Ecto neural progenitor cell (in vitro differentiated cells): ENCODE measurements around the gene RAB17.

Source experiments
- DNase-seq: peaks from one replicate; pipeline ENCODE4 v3.0.0-alpha.2; 2018; ENCODE audit warnings: low spot score

RAB17 gene, protein sequence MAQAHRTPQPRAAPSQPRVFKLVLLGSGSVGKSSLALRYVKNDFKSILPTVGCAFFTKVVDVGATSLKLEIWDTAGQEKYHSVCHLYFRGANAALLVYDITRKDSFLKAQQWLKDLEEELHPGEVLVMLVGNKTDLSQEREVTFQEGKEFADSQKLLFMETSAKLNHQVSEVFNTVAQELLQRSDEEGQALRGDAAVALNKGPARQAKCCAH

DNA sequence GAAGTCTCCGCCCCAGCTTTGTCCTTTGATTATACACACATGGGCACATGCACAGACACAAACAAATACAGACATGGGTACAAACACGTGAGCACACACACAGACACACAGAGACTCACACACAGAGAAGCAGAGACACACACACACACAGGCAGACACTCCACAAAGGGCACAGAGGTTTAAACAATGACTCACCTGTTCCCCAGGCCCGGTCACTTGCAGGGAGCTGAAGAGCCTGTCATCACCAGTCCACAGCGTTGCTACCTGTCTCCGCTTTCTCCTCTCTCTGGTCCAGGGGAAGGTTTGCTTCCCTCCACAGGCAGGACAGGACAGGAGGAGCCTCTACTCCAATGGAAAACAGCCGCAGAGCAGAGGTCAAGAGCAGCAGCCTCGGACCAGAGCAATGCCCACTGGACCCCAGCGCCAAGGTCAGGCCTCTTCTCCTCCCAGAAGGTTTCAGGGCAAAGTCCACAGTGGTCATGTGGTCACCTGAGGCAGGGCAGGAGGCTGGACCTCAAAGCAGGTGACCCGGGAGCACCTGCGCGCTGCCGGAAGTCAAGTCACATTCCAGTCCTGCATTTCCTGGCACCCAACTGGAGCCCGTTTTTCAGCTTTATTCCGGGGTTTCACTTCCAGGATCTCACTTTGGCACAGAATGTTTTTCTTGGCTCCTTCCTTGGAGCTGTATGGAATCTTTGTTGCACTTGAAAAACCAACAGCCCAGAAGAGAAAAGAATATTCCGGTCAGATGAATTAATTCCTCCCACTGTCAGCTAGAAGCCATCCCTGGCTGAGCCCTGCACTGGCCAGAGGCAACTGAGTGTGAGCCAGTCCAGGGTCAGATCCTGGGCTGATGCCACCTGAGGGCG, at the start of gene RAB17:
RAB17 (minus strand) TSS at position 463 of the 869 bp plus-strand sequence. CDS start 4,580 bp downstream, outside the sequence.
- DNase-seq = no peak

DNA sequence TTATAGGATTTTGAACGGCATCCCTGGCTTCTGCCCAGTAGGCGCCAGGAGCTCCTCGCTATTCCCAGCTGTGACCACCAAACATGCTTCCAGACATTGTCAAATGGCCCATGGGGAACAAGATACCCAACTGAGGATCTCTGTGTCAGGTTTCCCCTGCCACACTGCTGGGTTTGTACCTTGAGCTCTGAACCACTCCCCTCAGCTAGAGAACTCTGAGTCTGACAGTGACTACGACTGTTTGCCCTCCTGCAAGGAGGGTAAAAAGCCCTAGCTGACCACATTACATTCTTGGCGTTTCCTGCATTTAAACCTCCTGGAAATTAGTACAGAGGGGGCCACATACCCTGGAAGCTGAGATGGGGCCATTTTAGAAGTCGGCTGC, 49.3 kb upstream of the RAB17 start:
- DNase-seq = no peak

DNA sequence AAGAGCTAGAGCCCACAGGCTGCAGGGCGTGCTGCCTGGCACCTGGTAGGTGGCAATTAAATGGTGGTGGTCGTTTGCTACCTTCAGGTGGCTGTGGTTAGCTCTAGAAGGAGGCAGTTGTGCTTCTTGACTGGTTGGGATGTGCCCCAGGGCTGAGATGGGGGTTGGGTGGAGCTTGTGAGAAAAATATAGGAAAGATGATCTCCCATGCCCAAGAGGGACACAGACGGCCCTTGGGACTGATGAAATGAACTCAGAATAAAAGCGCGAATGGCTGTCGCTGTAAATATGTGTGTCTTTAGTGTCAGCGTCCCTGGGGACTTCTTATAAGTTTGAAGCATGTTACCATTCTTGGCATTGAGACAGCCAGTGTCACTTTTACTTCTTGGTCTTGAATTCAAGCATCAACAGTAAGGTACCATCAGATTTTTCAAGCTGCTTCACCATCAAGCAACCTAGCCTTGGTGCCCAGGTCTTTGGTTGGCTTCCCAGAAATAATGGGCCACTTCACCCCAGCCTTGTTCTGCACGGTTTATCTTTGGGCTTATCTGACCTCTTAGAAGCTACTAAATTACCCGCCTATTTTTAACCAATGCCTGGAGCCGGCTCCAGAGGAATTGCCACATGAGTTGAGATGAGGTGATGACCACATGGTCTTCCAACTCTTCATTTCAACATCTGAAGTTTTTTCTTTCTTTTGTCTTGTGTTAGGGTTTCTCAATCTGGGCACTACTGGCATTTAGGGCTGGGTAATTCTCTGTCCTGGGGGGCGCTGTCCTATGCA, 48.7 kb upstream of the RAB17 start:
- DNase-seq = no peak

DNA sequence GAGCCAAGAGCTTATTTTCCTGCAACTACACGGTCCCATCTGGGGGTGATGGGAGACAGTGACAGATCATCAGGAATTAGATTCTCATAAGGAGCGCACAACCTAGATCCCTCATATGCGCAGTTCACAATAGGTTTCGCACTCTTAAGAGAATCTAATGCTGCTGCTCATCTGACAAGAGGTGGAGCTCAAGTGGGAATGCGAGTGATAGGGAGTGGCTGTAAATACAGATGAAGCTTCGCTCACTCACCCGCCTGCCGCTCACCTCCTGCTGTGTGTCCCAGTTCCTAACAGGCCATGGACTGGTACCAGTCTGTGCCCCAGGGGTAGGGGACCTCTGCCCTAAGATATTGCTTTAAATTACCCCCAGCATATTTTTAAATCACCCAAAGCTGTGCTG, 47.6 kb upstream of the RAB17 start:
- no peak for DNase-seq

DNA sequence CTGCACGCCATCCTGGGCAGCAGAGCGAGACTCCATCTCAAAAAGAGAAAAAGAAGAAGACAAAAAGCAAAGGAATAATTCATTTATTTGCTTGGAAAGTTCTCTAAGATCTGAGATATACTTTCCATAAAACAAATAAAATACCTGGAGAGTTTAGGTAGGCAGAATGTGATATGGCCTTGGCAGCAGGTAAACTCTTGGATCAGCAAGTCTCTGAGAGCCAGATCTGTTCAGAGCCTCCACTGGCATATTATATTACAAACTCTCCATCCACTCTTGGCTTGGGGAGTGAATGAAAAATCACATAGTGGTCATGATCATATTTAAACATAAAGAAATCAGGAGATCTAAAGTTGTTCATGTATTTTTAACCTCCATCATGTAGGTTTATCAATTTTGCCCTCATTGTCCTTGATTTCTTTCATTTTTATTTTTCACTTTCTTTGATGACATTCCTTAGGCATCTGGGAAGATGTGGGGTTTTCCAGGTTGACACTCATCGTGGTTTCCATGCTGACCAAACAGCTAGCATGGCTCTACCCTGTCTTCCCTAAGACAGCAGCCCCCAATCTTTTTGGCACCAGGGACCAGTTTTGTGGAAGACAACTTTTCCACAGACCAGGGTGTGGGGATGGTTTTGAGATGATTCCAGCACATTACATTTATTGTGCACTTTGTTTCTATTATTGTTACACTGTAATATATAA, 47.0 kb upstream of the RAB17 start:
- no peak for DNase-seq

DNA sequence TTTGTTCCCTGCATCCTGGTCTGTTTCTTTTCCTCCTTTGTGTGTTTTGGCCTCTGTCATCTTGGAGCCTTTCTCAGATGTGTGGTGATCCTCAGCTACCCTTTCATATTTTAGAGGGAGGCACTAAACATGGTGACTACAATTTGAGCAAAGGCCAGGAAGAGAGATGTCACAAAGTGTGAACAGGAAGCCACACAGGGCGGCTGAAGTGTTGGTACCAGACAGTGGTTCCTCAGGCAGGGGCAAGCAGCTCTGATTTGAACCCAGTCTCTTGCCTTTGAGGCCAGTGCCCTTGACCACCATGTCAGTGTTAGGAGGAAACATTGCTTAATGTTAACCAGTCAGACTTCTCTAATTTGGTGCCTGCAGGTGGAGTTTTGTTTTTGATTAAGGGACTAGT, 46.0 kb upstream of the RAB17 start:
- no peak for DNase-seq

DNA sequence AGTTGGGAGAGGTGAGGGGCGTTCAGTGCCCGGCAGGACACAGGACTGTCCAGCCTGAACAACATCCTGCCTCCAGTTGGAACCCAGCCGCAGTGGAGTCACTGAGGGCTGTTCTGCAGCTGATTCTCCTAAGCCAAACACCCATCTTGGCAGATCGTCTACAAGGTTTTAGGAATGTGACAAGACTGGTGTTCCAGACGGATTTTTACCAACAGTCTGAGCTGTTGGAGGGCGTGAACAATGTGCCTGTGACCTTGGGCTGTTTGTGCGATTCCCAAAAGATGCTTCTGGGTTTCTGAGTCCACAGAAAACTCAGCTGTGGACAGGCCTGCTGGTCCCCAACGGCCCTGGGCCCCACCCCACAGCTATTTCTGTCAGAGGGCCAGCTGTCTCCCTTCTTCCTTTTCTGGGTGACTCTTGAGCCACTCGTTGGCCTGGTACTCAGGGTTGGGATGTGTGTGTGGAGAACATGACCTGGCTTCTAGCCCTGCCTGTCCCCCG, 42.6 kb upstream of the RAB17 start:
- DNase-seq = no peak

DNA sequence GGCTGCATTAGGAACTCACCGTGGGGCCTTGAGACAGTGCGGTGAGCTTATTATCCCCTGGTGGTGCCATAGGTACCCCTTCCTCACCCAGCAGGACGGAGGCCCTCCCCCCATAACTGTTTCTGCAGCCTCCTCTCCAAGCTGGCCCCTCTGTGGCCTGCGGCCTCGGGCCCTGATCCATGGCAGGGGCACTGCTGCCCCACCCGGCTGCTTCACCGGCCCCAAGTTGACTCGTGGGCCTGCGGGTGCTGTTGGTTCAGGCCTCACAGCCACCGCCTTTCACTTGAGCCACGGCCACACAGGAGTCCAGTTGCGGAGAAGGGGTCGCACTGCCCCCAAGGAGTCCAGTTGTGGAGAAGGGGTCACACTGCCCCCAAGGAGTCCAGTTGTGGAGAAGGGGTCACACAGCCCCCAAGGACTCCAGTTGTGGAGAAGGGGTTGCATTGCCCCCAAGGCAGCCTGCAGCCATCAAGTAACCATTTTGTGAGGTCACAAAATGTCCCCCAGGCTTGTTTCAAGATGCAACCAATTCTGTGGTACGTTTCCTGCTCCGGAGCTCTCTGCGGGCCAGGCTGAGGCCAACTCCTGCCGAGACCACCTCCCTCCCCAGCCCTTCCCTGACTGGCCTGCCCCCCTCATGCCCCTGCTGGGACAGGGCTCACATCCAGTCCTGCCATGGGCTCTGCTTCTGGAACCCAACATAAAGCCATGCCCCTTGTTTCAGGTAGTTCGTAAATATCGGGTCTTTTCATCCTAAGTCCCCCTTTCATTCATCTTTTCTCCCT, 41.5 kb upstream of the RAB17 start:
- no peak for DNase-seq

DNA sequence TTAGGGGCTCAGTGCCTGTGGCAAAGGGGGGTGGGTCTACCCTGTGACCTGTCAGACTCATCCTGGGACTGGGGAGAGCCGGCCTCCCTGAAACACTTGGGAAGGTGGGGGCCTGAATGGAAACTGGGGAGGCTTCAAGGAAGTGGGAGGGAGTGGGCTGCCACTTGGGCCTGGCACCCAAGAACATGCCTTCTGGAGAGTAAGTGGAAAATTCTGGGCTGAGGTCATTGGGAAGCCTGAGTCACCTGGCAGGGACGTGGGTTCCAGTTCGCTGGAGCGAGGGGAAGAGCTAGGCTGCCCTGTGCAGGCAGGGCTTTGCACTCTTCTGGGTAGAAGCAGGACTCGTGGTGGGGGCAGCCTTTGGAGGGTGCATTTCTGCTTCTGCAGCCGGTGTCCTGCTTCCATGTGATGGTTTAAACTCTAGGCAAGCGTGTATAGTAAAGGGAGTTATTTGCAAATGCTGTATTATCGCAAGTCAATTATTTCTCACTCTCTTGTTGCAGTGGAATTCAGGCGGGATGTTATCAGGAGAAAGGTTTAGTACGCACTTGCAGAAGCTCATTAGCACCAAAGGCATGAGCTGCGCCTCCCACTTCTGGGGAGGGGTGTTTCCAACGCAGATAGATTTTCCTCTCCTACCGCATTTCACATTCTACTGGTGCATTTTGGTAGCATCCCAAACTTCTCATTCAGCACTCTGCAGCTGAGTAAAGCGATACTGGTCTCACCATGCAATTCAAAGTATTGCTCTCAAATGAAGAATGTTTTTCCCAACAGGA, 40.7 kb upstream of the RAB17 start:
- DNase-seq = no peak

DNA sequence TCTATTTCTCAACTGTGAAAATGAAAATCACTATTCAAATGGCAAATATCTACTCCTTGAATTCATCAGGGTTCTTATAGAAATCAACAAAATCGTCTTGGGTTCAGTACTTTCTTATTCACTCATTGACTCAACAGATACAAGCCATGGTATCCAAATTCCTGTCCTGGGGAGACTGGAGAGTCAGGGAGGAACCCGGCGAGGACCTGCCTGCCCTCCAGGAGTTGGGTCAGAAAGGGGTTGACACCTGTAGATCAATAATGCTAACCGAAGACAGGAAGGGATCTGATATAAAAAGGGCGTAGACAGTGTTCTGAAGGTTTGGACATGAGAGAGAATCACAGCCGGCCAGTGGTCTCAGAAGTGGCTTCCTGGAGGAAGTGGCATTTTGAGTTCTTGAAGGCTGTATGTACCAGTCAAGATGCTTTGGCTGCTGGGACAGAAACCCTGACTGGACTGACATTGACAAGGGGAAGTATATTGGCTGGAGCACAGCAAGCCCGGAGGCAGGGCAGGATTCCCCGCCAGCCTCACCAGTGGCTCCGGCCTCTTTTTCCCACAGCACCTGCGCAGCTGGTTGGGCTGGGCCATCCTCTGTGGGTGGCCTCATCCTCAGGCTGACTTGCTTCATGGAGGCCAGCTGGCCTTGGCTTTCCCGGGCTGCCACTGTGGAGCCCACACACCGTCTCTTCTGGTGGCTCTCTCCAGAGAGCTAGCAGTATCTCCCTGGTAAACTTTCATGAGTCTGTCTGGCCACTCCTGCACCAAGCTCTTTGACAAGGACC, 39.9 kb upstream of the RAB17 start:
- DNase-seq = no peak

DNA sequence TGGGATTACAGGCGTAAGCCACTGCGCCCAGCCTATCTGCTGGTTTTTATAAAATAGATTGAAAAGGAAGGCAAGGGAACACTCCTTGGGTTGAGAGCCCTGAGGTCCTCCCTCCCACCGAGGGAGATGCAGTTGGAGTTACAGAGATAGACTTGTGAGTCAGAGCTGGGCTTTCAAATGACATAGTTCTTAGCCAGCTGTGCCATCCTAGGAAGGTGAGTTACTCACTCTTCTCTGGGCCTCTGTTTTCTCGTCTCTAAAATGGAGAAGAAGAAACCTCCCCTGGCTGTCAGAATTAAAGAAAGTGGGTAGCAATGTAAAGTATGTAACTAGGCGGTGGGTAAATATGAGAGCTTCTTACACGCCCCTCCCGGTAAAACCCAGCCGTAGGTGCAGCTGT, 39.2 kb upstream of the RAB17 start:
- no peak for DNase-seq

DNA sequence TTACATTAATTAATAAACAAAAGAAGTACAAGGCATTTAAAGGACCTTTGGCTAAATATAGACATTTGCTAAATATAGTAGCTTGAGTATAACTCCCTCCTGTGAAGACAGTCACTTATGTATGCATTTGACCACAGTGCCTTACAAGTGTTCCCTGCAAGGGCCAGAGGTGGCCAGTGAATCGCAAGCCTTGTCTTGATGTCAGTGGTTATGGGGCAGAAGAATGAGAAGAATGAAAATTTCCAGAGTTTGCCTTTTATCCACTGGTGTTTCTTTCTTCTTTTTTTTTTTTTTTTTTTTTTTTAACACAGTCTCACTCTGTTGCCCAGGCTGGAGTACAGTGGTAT, 38.6 kb upstream of the RAB17 start:
- DNase-seq = no peak

DNA sequence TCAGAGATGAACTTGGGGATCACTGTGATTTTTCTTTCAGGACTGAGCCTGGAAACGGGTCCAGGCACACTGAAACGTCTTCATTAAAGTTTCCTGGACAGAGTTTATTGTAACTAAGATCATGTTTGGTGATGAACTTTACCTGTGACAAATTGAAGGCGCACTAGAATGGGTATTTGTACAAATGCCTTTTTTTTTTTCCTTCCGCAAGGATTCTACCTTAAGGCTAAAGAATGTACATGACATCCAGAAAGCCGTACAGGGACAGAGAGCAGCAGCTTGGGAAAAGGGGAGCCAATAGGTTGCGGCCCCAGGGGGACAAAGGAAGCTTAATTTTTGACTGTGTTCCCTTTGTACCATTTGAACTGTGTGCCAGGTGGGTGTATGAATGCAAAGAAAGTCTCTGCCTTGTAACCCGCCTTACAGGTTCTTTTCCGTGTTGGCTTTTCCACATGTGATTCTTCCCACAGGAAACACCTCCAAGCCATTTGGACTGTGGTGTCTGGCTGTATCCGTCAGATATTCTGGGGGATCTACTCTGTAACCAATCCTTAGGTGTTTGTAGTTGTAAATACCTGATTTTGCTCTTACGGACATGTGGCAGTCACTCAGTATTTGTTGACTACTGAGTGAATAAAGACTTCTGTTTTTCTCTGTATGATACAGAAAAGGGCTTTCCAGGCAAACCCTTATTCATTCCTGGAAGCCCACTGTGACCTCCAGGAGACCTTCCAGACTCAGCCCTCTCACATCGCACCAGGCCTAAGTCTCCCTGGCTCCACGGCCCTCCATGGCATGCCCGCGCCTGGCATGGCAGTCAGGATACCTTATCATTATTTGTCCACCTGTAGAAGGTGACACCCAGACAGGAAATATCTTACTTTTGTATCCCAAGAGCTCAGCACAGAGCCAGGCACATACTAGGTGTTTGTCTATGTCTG, 38.0 kb upstream of the RAB17 start:
- no peak for DNase-seq

DNA sequence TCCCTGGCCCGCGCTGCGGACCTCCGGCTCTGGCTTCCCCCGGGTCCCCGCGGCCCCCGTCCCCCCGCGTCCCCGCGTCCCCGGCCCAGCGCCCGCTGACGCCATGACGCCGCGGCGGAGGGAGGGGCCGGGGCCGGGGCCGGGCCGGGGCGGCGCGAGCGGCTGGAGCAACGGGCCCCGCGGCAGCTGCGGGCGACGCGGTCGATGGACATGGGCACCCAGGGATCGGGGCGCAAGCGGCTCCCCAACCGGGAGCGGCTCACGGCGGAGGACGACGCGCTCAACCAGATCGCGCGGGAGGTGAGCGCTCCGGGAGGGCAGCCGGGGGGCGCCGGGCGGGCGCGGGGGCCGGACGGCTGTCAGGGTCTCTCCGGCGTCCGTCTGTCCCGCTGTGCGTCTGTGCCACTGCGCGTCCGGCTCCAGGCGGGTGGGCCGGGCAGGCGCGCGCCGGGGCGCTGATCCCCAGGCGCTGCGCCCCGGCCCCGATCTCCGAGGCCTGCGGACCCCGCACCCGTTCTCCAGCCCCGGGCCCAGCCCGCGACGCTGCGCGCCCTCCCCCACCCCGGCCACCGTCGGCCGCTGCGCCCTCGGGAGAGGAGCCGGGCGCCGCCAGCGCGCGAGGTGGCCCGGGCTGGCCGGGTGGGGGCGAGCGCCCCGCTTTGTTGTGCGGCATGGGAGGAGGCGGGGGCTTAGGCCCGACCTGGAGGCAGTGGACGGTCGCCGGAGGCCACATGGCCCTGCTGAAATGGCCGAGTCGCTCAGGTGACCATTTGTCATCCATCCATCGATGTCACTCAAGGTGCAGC, 37.1 kb upstream of the RAB17 start, which contains the start of gene LRRFIP1:
LRRFIP1 (plus strand) TSS at position 147 of the 806 bp plus-strand sequence; CDS start at position 205, 58 bp downstream.
- peak; percentile 63 for DNase-seq

DNA sequence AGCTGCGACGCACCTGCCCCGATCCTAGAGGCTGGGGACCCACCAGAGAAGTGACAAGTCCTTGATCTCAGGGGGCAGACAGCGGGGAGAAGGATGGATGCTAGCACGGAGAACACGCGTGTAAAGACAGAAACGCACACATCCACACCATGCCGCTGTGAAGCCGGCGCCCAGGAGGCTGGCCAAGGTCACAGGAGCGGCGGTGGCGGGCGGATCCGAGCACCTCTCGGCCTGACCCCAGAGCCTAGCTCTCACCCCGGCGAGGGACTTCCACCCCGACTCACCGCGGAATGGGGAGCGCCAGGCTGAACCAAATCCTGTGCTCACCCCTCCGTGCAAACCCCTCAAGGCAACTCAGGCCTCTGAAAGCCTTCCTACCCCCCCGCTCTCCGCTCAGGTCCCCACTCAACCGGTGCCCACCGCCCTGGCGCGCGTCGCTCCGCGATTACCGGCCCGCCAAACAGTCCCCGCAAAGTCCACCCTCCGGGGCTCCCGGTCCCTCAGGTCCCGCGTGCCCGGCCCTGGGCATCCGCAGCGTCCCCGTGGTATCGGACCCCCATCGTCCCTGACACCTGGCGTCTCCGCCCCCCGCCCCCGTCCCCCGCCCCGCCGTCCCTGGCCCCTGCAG, 36.4 kb upstream of the RAB17 start:
- peak; percentile 58 for DNase-seq

DNA sequence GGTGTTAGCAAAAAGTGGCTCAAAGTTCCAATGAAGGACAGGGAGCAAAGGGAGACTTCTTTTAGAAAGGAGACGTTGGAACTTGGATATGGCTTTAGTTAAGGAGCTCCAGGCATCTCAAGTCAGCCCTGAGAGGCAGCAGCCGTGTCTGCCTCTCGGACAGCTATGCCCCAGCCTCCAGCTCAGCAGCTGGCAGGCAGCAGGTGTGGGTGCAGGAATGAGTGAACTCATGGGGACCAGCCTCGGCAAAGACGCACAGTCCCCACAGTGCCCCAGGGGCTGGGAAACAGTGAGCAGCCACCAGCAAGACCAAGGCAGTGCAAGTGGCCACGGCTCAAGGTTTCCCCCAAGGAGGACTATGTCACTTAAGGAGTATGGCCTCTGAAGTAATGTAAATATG, 35.2 kb upstream of the RAB17 start:
- DNase-seq = no peak

DNA sequence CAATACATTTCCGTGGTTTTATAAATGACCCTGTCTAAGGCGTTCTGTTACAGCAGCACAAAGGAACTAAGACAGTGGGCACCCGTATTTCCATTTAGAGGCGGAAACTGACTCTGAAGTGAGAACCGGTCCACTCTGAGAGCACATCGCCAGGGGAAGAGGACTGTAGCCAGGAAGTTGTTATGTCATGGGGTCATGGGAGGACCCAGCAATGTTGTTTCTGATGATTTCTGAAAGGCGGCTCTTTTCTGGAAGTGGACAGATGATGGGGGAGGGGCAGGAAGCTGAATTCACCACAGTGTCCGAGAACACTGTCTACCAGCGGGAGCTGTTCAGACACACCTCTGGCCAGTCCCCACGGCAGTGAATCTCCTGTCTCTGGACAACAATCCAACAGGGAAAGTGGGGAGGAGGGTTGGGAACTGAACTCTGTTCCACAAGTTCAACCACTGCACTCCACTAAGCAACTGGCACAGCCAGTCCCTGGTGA, 34.7 kb upstream of the RAB17 start:
- no peak for DNase-seq
